ENCODE results near the gene HACD1. TPM values are rescaled to one million over a fixed set of nuclear protein-coding genes. Genes with fewer than 3 reads are reported as not detected.
"Not testable (repeated sequence)": the region's sequence is repeated elsewhere in the genome, so short reads cannot be mapped to it uniquely, and the experiment has no call there.

HACD1 gene
- total and polyA plus RNA-seq, 5 experiments from 2014 or later: 0.17 to 1.4 (median 0.53) TPM

DNA sequence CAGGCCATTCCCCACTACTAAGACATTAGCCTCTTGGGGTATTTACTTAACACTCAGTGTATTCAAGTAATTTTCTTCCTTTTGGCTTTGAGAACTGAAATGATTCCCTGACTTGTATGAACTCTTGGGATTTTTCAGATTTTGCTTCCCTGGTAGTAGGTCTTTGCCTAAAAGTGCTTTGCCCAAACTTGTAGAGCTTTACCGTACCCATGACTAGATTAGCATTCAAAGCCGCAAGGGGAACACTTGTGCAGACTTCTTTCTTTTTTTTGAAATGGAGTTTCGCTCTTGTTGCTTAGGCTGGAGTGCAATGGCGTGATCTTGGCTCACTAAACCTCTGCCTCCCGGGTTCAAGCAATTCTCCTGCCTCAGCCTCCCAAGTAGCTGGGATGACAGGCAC, 20.7 kb upstream of the HACD1 start:
- peaks cover 0 to 5% (median 1%) of the 10 kb centered on the region in 3 donors for H3K36me3 Mint-ChIP-seq
- peaks cover 0 to 3% (median 0%) of the 10 kb centered on the region in 5 donors for H3K27me3 Mint-ChIP-seq
- H3K4me3 Mint-ChIP-seq: no peak overlapping the region
- H3K9me3 Mint-ChIP-seq: no peaks in the 10 kb centered on the region
- ATAC-seq (no peak), DNase-seq (no peak)
- H3K27ac Mint-ChIP-seq: peak overlapping the region in 1 of 10 donors; percentile 22
- POLR2A ChIA-PET: no interaction called here
- peaks cover 0 to 13% (median 8%) of the 10 kb centered on the region in 4 donors for H3K4me1 Mint-ChIP-seq

DNA sequence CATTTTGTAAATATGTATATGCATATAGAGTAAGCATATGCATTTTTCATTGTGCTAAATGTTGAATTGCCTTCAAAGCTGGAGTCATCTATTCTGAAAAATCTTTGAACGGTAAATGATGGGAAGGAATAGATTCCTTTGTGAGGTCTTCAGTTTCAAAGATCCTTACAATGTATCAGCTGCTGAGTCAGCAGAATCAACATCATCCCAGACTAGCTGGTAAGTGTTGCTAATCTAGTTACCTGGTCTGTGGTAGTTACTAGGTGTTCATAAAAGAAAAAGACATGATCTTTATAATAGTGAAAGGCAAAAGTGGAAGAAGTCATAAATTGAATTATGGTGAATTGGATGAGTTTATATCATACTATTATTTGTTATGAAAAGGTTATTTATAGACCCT, 16.2 kb upstream of the HACD1 start:
- H3K4me3 Mint-ChIP-seq: no peak overlapping the region
- ATAC-seq (no peak), DNase-seq (no peak)
- no peaks in the 10 kb centered on the region for H3K4me1 Mint-ChIP-seq
- no peak overlapping the region for H3K27ac Mint-ChIP-seq
- POLR2A ChIA-PET: no interaction called here
- no peaks in the 10 kb centered on the region for H3K9me3 Mint-ChIP-seq
- H3K27me3 Mint-ChIP-seq: peaks cover 0 to 3% (median 0%) of the 10 kb centered on the region in 5 donors
- H3K36me3 Mint-ChIP-seq: no peaks in the 10 kb centered on the region

- H3K27me3 Mint-ChIP-seq, DNase-seq, H3K4me1 Mint-ChIP-seq, H3K9me3 Mint-ChIP-seq, POLR2A ChIA-PET, H3K27ac Mint-ChIP-seq, H3K36me3 Mint-ChIP-seq, H3K4me3 Mint-ChIP-seq, ATAC-seq: not testable (repeated sequence)
Observed at GRCh38 chr10:17632590-17632989, 15.4 kb upstream of the HACD1 start.

DNA sequence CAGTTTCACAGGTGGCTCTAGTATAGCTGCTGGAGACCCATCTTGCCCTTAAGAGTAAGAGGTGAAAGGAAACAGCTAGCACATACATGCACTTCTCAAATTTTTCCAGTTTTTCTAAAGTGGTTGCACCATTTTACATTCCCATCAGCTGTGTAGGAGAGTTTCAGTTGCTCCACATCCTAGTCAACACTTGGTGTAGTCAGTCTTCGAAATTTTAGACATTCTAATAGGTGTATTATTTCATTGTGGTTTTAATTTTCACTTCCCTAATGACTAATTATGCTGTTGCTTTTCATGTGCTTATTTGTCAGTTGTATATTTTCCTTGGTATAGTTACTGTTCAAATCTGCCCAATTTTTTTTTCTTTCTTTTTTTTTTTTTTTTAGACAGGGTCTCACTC, 9.5 kb upstream of the HACD1 start:
- no peaks in the 10 kb centered on the region for H3K4me1 Mint-ChIP-seq
- H3K27ac Mint-ChIP-seq: no peak overlapping the region
- no peak overlapping the region for H3K4me3 Mint-ChIP-seq
- H3K27me3 Mint-ChIP-seq: peaks cover 4 to 20% (median 7%) of the 10 kb centered on the region in 5 donors
- ATAC-seq: no peak
- H3K9me3 Mint-ChIP-seq: no peaks in the 10 kb centered on the region
- no peaks in the 10 kb centered on the region for H3K36me3 Mint-ChIP-seq
- POLR2A ChIA-PET: no interaction called here
- no peak for DNase-seq

DNA sequence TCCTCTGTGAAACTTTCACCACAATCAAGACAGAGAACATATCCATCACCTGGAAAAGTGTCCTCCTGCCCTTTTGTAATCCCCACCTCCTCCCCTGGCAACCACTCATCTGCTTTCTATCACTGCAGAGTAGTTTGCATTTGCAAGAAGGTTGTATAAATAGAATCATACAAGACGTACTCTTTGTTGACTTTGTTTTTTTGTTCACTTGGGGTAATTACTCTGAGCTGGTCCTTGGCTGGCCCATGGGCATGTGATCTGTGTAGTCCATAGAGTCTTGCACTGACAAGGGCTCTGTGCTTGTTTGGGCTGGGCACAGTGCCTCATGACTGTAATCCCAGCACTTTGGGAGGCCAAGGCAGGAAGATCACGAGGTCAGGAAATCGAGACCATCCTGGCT, 7.8 kb upstream of the HACD1 start:
- H3K27ac Mint-ChIP-seq: no peak overlapping the region
- H3K9me3 Mint-ChIP-seq: no peaks in the 10 kb centered on the region
- no peak for DNase-seq
- H3K4me3 Mint-ChIP-seq: no peak overlapping the region
- POLR2A ChIA-PET: no interaction called here
- ATAC-seq: no peak
- peaks cover 4 to 20% (median 9%) of the 10 kb centered on the region in 5 donors for H3K27me3 Mint-ChIP-seq
- no peaks in the 10 kb centered on the region for H3K4me1 Mint-ChIP-seq
- no peaks in the 10 kb centered on the region for H3K36me3 Mint-ChIP-seq

GRCh38 chr10:17622061-17622460, 4.9 kb upstream of the HACD1 start:
- POLR2A ChIA-PET: no interaction called here
- DNase-seq (no peak), ATAC-seq (no peak)
- Mint-ChIP-seq H3K27me3 (peaks cover 4 to 36% (median 22%) of the 10 kb centered on the region in 5 donors), H3K4me1 (peaks cover 0 to 9% (median 7%) of the 10 kb centered on the region in 4 donors), H3K4me3 (no peak overlapping the region), H3K9me3 (no peaks in the 10 kb centered on the region), H3K27ac (no peak overlapping the region), H3K36me3 (no peaks in the 10 kb centered on the region)

GRCh38 chr10:17616403-17617030, 657 bp downstream of the HACD1 start:
- no peak overlapping the region for H3K27ac Mint-ChIP-seq
- peak overlapping the region; percentile 50 to 87 (median 64) for H3K4me3 Mint-ChIP-seq
- POLR2A ChIA-PET: interaction anchor here (1.0 kb wide), 1 partner anchor 27 kb away, joined by 8 read pairs; the partner anchor contains the start of gene STAM
- peaks cover 0 to 9% (median 7%) of the 10 kb centered on the region in 4 donors for H3K4me1 Mint-ChIP-seq
- DNase-seq (peak in 2 of 10 donors; percentile 9 to 19), ATAC-seq (peak; percentile 31 to 46)
- no peaks in the 10 kb centered on the region for H3K36me3 Mint-ChIP-seq
- H3K27me3 Mint-ChIP-seq: peaks cover 0 to 17% (median 15%) of the 10 kb centered on the region in 5 donors
- H3K9me3 Mint-ChIP-seq: no peaks in the 10 kb centered on the region

GRCh38 chr10:17609523-17610079, 7.6 kb downstream of the HACD1 start:
- POLR2A ChIA-PET: interaction anchor here (0.6 kb wide), 1 partner anchor 402 kb away, joined by 4 read pairs; no protein-coding TSS in a partner anchor
- H3K27ac Mint-ChIP-seq: no peak overlapping the region
- H3K4me1 Mint-ChIP-seq: peaks cover 0 to 2% (median under 1%) of the 10 kb centered on the region in 4 donors
- peaks cover 0 to 2% (median 0%) of the 10 kb centered on the region in 5 donors for H3K27me3 Mint-ChIP-seq
- H3K36me3 Mint-ChIP-seq: no peaks in the 10 kb centered on the region
- DNase-seq (no peak), ATAC-seq (no peak)
- H3K9me3 Mint-ChIP-seq: no peaks in the 10 kb centered on the region
- H3K4me3 Mint-ChIP-seq: no peak overlapping the region

DNA sequence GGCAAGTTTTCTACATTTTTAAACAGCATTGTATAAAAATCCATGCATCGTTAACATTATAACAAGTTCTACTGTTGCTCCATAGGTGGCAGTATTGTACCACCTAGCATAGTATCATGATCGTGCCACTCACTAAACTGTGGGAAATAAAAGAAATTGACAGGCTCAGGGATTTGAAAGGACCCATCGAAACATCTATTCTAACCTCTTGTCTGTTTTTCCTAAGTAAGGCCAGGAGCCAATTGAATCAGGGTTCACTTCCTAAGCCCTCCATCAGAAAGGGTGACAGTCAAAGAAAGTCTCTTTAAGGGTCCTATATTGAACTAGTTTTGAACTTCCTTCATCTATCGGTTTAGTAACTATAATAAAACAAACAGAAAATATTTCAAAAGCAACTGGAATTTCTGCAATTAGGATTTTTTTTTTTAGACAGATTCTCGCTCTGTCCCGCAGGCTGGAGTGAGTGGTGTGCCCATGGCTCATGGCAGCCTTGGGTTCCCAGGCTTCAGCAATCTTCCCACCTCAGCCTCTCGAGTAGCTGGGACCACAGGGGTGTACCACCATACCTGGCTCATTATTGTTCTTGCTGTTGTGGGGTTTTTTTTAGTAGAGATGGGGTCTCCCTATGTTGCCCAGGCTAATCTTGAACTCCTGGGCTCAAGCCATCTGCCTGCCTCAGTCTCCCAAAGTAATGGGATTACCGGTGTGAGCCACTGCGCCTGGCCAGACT, 9.4 kb downstream of the HACD1 start:
- H3K27ac Mint-ChIP-seq: no peak overlapping the region
- H3K4me1 Mint-ChIP-seq: peaks cover 0 to 2% (median under 1%) of the 10 kb centered on the region in 4 donors
- POLR2A ChIA-PET: no interaction called here
- no peak overlapping the region for H3K4me3 Mint-ChIP-seq
- peaks cover 0 to 2% (median 0%) of the 10 kb centered on the region in 5 donors for H3K27me3 Mint-ChIP-seq
- peak in 5 of 10 donors; percentile 22 to 63 (median 58) for DNase-seq
- ATAC-seq: peak; percentile 67 to 82
- no peaks in the 10 kb centered on the region for H3K9me3 Mint-ChIP-seq
- no peaks in the 10 kb centered on the region for H3K36me3 Mint-ChIP-seq

- no peaks in the 10 kb centered on the region for H3K36me3 Mint-ChIP-seq
- no peaks in the 10 kb centered on the region for H3K9me3 Mint-ChIP-seq
- no peak overlapping the region for H3K4me3 Mint-ChIP-seq
- no peak overlapping the region for H3K27ac Mint-ChIP-seq
- ATAC-seq (no peak), DNase-seq (no peak)
- peaks cover 0 to 2% (median 0%) of the 10 kb centered on the region in 5 donors for H3K27me3 Mint-ChIP-seq
- H3K4me1 Mint-ChIP-seq: peaks cover 0 to 2% (median under 1%) of the 10 kb centered on the region in 4 donors
- POLR2A ChIA-PET: no interaction called here
Observed at GRCh38 chr10:17607060-17607459, 10.1 kb downstream of the HACD1 start.

- DNase-seq (no peak), ATAC-seq (no peak)
- POLR2A ChIA-PET: no interaction called here
- H3K36me3 Mint-ChIP-seq: no peaks in the 10 kb centered on the region
- H3K27me3 Mint-ChIP-seq: peaks cover 0 to 4% (median 0%) of the 10 kb centered on the region in 5 donors
- H3K4me1 Mint-ChIP-seq: peaks cover 0 to 2% (median under 1%) of the 10 kb centered on the region in 4 donors
- no peak overlapping the region for H3K27ac Mint-ChIP-seq
- no peaks in the 10 kb centered on the region for H3K9me3 Mint-ChIP-seq
- H3K4me3 Mint-ChIP-seq: no peak overlapping the region
Observed at GRCh38 chr10:17606547-17607040, 10.6 kb downstream of the HACD1 start.

GRCh38 chr10:17605936-17606335, 11.2 kb downstream of the HACD1 start:
- no peak overlapping the region for H3K27ac Mint-ChIP-seq
- H3K27me3 Mint-ChIP-seq: peaks cover 0 to 6% (median 0%) of the 10 kb centered on the region in 5 donors
- H3K9me3 Mint-ChIP-seq: no peaks in the 10 kb centered on the region
- H3K4me3 Mint-ChIP-seq: no peak overlapping the region
- ATAC-seq: no peak
- POLR2A ChIA-PET: interaction anchor here (1.1 kb wide), 1 partner anchor 197 kb away, joined by 3 read pairs; no protein-coding TSS in a partner anchor
- no peak for DNase-seq
- no peaks in the 10 kb centered on the region for H3K36me3 Mint-ChIP-seq
- peaks cover 0 to 2% (median under 1%) of the 10 kb centered on the region in 4 donors for H3K4me1 Mint-ChIP-seq

GRCh38 chr10:17599089-17599488, 18.1 kb downstream of the HACD1 start:
- no peaks in the 10 kb centered on the region for H3K4me1 Mint-ChIP-seq
- H3K36me3 Mint-ChIP-seq: no peaks in the 10 kb centered on the region
- ATAC-seq (no peak), DNase-seq (no peak)
- H3K27me3 Mint-ChIP-seq: peaks cover 0 to 9% (median 1%) of the 10 kb centered on the region in 5 donors
- POLR2A ChIA-PET: no interaction called here
- H3K4me3 Mint-ChIP-seq: no peak overlapping the region
- no peak overlapping the region for H3K27ac Mint-ChIP-seq
- H3K9me3 Mint-ChIP-seq: no peaks in the 10 kb centered on the region

Measured in naive thymus-derived CD8-positive, alpha-beta T cell (primary cell).